H9 (cell line): ENCODE results near the gene PHF21B. TPM values are rescaled to one million over a fixed set of nuclear protein-coding genes. Genes with fewer than 3 reads are reported as not detected.

Experiments
- DNase-seq: peaks from one replicate; pipeline ENCODE4 v3.0.0-alpha.2; 2017
- H2AFZ ChIP-seq: one replicate; pipeline ENCODE4 v1.6.1; 2013; ENCODE audit warnings: mild to moderate bottlenecking, low read length, control low read depth, moderate library complexity
- H2AK5ac ChIP-seq: 2 replicates; pipeline ENCODE4 v1.6.1; 2013; ENCODE audit warnings: low read length, control low read depth, mixed read lengths; ENCODE audit not compliant: insufficient read length
- H2BK120ac ChIP-seq: one replicate; pipeline ENCODE4 v1.6.1; 2013; ENCODE audit warnings: low read depth, mild to moderate bottlenecking, low read length, control low read depth, inconsistent platforms; ENCODE audit not compliant: poor library complexity, severe bottlenecking
- H2BK12ac ChIP-seq: 2 replicates; pipeline ENCODE4 v1.6.1; 2013; ENCODE audit warnings: low read length, control low read depth, mixed read lengths, low read depth; ENCODE audit not compliant: insufficient read length
- H2BK15ac ChIP-seq: 2 replicates; pipeline ENCODE4 v1.6.1; 2013; ENCODE audit warnings: low read depth, low read length, control low read depth
- H2BK20ac ChIP-seq: one replicate; pipeline ENCODE4 v1.6.1; 2013; ENCODE audit warnings: low read depth, mild to moderate bottlenecking, low read length, control low read depth, inconsistent platforms; ENCODE audit not compliant: poor library complexity, severe bottlenecking
- H2BK5ac ChIP-seq: 2 replicates; pipeline ENCODE4 v1.6.1; 2013; ENCODE audit warnings: low read length, control low read depth, mixed read lengths; ENCODE audit not compliant: insufficient read length
- H3K14ac ChIP-seq: 2 replicates; pipeline ENCODE4 v1.6.1; 2013; ENCODE audit warnings: low read length, control low read depth; ENCODE audit not compliant: insufficient read depth
- H3K18ac ChIP-seq: 2 replicates; pipeline ENCODE4 v1.6.1; 2013; ENCODE audit warnings: low read depth, mild to moderate bottlenecking, mixed read lengths, low read length, control low read depth; ENCODE audit not compliant: insufficient read length
- H3K23ac ChIP-seq: 2 replicates; pipeline ENCODE4 v1.6.1; 2013; ENCODE audit warnings: low read length, control low read depth, mixed read lengths, low read depth; ENCODE audit not compliant: insufficient read length
- H3K23me2 ChIP-seq: 2 replicates; pipeline ENCODE4 v1.6.1; 2013; ENCODE audit warnings: low read depth, mild to moderate bottlenecking, mixed read lengths, low read length, control low read depth; ENCODE audit not compliant: insufficient read length, poor library complexity, severe bottlenecking
- H3K27ac ChIP-seq: 2 replicates; pipeline ENCODE4 v1.5.1; 2013; ENCODE audit warnings: low read length, control low read depth, mixed read lengths, low read depth; ENCODE audit not compliant: insufficient read length
- H3K27me3 ChIP-seq: 2 replicates; pipeline ENCODE4 v1.6.1; 2013; ENCODE audit warnings: low read length, control low read depth, inconsistent platforms; ENCODE audit not compliant: insufficient read depth
- H3K4ac ChIP-seq: 2 replicates; pipeline ENCODE4 v1.6.1; 2013; ENCODE audit warnings: low read depth, mild to moderate bottlenecking, control low read depth, inconsistent platforms, low read length, moderate library complexity
- H3K4me1 ChIP-seq: 2 replicates; pipeline ENCODE4 v1.6.1; 2013; ENCODE audit warnings: low read length, control low read depth, inconsistent platforms; ENCODE audit not compliant: insufficient read depth
- H3K4me2 ChIP-seq: 2 replicates; pipeline ENCODE4 v1.6.1; 2013; ENCODE audit warnings: low read length, control low read depth, mixed read lengths; ENCODE audit not compliant: insufficient read length, insufficient read depth
- H3K56ac ChIP-seq: 2 replicates; pipeline ENCODE4 v1.6.1; 2013; ENCODE audit warnings: low read depth, mild to moderate bottlenecking, mixed read lengths, low read length, control low read depth; ENCODE audit not compliant: insufficient read length
- H3K79me1 ChIP-seq: 2 replicates; pipeline ENCODE4 v1.6.1; 2013; ENCODE audit warnings: low read depth, mild to moderate bottlenecking, moderate library complexity, low read length, control low read depth, inconsistent platforms; ENCODE audit not compliant: insufficient read depth, poor library complexity, severe bottlenecking
- H3K79me2 ChIP-seq: 2 replicates; pipeline ENCODE4 v1.6.1; 2013; ENCODE audit warnings: low read length, control low read depth, inconsistent platforms; ENCODE audit not compliant: insufficient read depth
- H3K9ac ChIP-seq: 2 replicates; pipeline ENCODE4 v1.6.1; 2013; ENCODE audit warnings: low read length, control low read depth, mixed read lengths; ENCODE audit not compliant: insufficient read length; ENCODE audit errors: extremely low read depth
- H3K9me3 ChIP-seq: one replicate; pipeline ENCODE4 v1.6.1; 2013; ENCODE audit warnings: low read depth, low read length, inconsistent platforms; ENCODE audit not compliant: control insufficient read depth
- H3T11ph ChIP-seq: one replicate; pipeline ENCODE4 v1.6.1; 2013; ENCODE audit warnings: mild to moderate bottlenecking, low read length, control low read depth, inconsistent platforms
- H4K20me1 ChIP-seq: one replicate; pipeline ENCODE4 v1.6.1; 2013; ENCODE audit not compliant: control insufficient read depth, insufficient read length, insufficient read depth
- H4K5ac ChIP-seq: 2 replicates; pipeline ENCODE4 v1.6.1; 2013; ENCODE audit warnings: low read depth, mild to moderate bottlenecking, mixed read lengths, low read length, control low read depth; ENCODE audit not compliant: insufficient read length
- H4K8ac ChIP-seq: replicated peaks from 2 replicates; pipeline ENCODE4 v1.6.1; 2013; ENCODE audit warnings: low read length, control low read depth, mixed read lengths, low read depth; ENCODE audit not compliant: insufficient read length
- H4K91ac ChIP-seq: 2 replicates; pipeline ENCODE4 v1.6.1; 2013; ENCODE audit warnings: low read depth, mild to moderate bottlenecking, moderate library complexity, mixed read lengths, low read length, control low read depth; ENCODE audit not compliant: insufficient read length
- H3K27ac Mint-ChIP-seq, 3 experiments: 2 replicates in 2 of 3; 3 replicates in 1 of 3; pipeline ENCODE4 v1.8.0; 2020 to 2021; ENCODE audit warnings: mixed read lengths in 3 of 3, mild to moderate bottlenecking in 1 of 3, moderate library complexity in 1 of 3
- H3K27me3 Mint-ChIP-seq: 2 replicates; pipeline ENCODE4 v1.8.0; 2021; ENCODE audit warnings: low read depth, mild to moderate bottlenecking, moderate library complexity, mixed read lengths
- H3K36me3 Mint-ChIP-seq, 3 experiments: 2 replicates in 2 of 3; 3 replicates in 1 of 3; pipeline ENCODE4 v1.8.0; 2020 to 2021; ENCODE audit warnings: low read depth in 3 of 3, mixed read lengths in 3 of 3; ENCODE audit not compliant: insufficient read depth in 1 of 3
- H3K4me1 Mint-ChIP-seq, 2 experiments: 2 replicates each; pipeline ENCODE4 v1.8.0; 2020; ENCODE audit warnings: mixed read lengths in 2 of 2
- H3K4me3 Mint-ChIP-seq, 2 experiments: 2 replicates in 1 of 2; 3 replicates in 1 of 2; pipeline ENCODE4 v1.8.0; 2020 to 2021; ENCODE audit warnings: mild to moderate bottlenecking in 2 of 2, mixed read lengths in 2 of 2, moderate library complexity in 1 of 2
- H3K9me3 Mint-ChIP-seq, 2 experiments: 2 replicates in 1 of 2; 3 replicates in 1 of 2; pipeline ENCODE4 v1.8.0; 2020; ENCODE audit warnings: mild to moderate bottlenecking in 2 of 2, mixed read lengths in 2 of 2, moderate library complexity in 1 of 2
- CTCF ChIP-seq: fragments of 200-600 bp; sonication (generic); conservative IDR thresholded peaks from 3 replicates; pipeline ENCODE4 v1.8.0; 2021; ENCODE audit warnings: antibody characterized with exemption, mild to moderate bottlenecking
- WGBS: extraction: QIAGEN DNeasy Blood & Tissue Kit; methylation state at CpG from one replicate; pipeline ENCODE4 v1.1.7; 2013; ENCODE audit warnings: missing lambda C conversion rate, low lambda C conversion rate, mixed read lengths; ENCODE audit not compliant: insufficient read length; ENCODE audit errors: extremely low coverage; 5-methylcytosine and 5-hydroxymethylcytosine counted together
- total RNA-seq: library from RNA; stranded (reverse); gene quantifications from 2 replicates; pipeline ENCODE4 v1.2.1, GENCODE V29; 2021

The PHF21B gene
- total RNA-seq, 1 experiment from 2014 or later, result 60.3 TPM

- no peak overlapping the region for H3K23ac ChIP-seq
- no peak overlapping the region for H4K8ac ChIP-seq
- no peak overlapping the region for H3K4ac ChIP-seq
- no peak overlapping the region for H2AK5ac ChIP-seq
- Mint-ChIP-seq H3K27me3 (no peaks in the 10 kb centered on the region), H3K4me3 (no peak overlapping the region), H3K36me3 (peaks cover 13 to 35% (median 34%) of the 10 kb centered on the region in 3 experiments; a peak in 6 of 7 replicates), H3K27ac (no peak overlapping the region), H3K9me3 (no peaks in the 10 kb centered on the region), H3K4me1 (peaks cover 49 to 66% of the 10 kb centered on the region in 2 experiments)
- no CpG with 5 or more reads among the region's 22 CpGs for WGBS
- no peak overlapping the region for H4K91ac ChIP-seq
- H2BK12ac ChIP-seq, result no peak overlapping the region
- peak; percentile 92 for DNase-seq
- H3K14ac ChIP-seq, result no peak overlapping the region
- H3K79me2 ChIP-seq, result peaks cover 8% of the 10 kb centered on the region; the same call in 1 of the 2 replicates
- no peak overlapping the region for H3K27ac ChIP-seq
- no peak overlapping the region for H4K5ac ChIP-seq
- peaks cover 19% of the 10 kb centered on the region for H3K79me1 ChIP-seq
- H3K9ac ChIP-seq, result no peak overlapping the region
- H2AFZ ChIP-seq, result no peak overlapping the region
- H3K9me3 ChIP-seq, result no peaks in the 10 kb centered on the region
- H2BK5ac ChIP-seq, result no peak overlapping the region
- H3T11ph ChIP-seq, result no peak overlapping the region
- peaks cover 3% of the 10 kb centered on the region for H4K20me1 ChIP-seq
- H2BK120ac ChIP-seq, result no peak overlapping the region
- H3K4me2 ChIP-seq, result no peak overlapping the region
- H3K4me1 ChIP-seq, result no peaks in the 10 kb centered on the region; the same call in 1 of the 2 replicates
- no peaks in the 10 kb centered on the region for H3K23me2 ChIP-seq
- no peak overlapping the region for H3K18ac ChIP-seq
- H3K56ac ChIP-seq, result no peak overlapping the region
- no peak overlapping the region for H2BK20ac ChIP-seq
- H2BK15ac ChIP-seq, result no peak overlapping the region
- H3K27me3 ChIP-seq, result no peaks in the 10 kb centered on the region
- peak; percentile 97 for TF ChIP-seq CTCF
These were observed 34.2 kb downstream of the PHF21B start for GRCh38 chr22:44975427-44976262.
